Ovary (tissue), 10 donors: ENCODE data around the gene TXNL1. TPM values are rescaled to one million over a fixed set of nuclear protein-coding genes. Genes with fewer than 3 reads are reported as not detected.

Source experiments
- DNase-seq, 5 donors: peaks; one replicate each; pipeline ENCODE4 v3.0.0-alpha.2; 2019 to 2020
- H3K27ac ChIP-seq, 2 donors: fragments of 200-600 bp; one replicate each; pipeline versions ENCODE4 v1.5.1 to v1.8.0; 2019 to 2022
- H3K27me3 ChIP-seq: fragments of 200-600 bp; one replicate; pipeline ENCODE4 v1.8.0; 2022
- H3K36me3 ChIP-seq: fragments of 200-600 bp; sonication (generic); one replicate; pipeline ENCODE4 v1.5.1; 2019
- H3K4me1 ChIP-seq: one replicate; pipeline ENCODE4 v1.8.1; 2013; ENCODE audit warnings: mild to moderate bottlenecking, moderate library complexity; ENCODE audit not compliant: insufficient read depth
- H3K4me3 ChIP-seq: fragments of 200-600 bp; sonication (generic); one replicate; pipeline ENCODE4 v1.5.1; 2017
- H3K9me3 ChIP-seq, 2 donors: fragments of 200-600 bp in 1 of 2; sonication (generic) in 1 of 2; one replicate each; pipeline versions ENCODE4 v1.5.1 to v1.8.1; 2013 to 2019; ENCODE audit warnings: mild to moderate bottlenecking in 1 of 2, moderate library complexity in 1 of 2
- CTCF ChIP-seq, 3 donors: fragments of 450-650 bp in 2 of 3; fragments of 200-600 bp in 1 of 3; IDR thresholded peaks; one replicate each; pipeline versions ENCODE4 v1.5.1 to v1.8.0; 2016 to 2022; ENCODE audit warnings: antibody characterized with exemption in 3 of 3, mild to moderate bottlenecking in 1 of 3
- EP300 ChIP-seq: sonication (generic); formaldehyde crosslinking; IDR thresholded peaks from one replicate; pipeline ENCODE4 v1.6.1; 2017; ENCODE audit warnings: antibody characterized with exemption
- POLR2A ChIP-seq: fragments of 450-650 bp; IDR thresholded peaks from one replicate; pipeline ENCODE4 v1.6.1; 2017; ENCODE audit warnings: antibody characterized with exemption, mild to moderate bottlenecking, moderate library complexity
- WGBS, 3 donors: extraction: QIAGEN DNeasy Blood & Tissue Kit in 1 of 3; methylation state at CpG; one replicate each; pipeline versions ENCODE4 v1.1.5 to v1.1.7; 2013 to 2017; 5-methylcytosine and 5-hydroxymethylcytosine counted together
- intact Hi-C, 4 donors: fragments of 100-400 bp; cut with DNase I; formaldehyde crosslinking; loops; one replicate each; pipeline versions ENCODE4 v1.11.0 to v1.15.1; 2022 to 2023
- long read RNA-seq, 3 donors: library from polyadenylated mRNA in 2 of 3; unstranded in 2 of 3; transcript quantifications; one replicate each; pipeline ENCODE4 v2.0.0 and lab custom pipeline, GENCODE V29; 2021 to 2026
- polyA plus RNA-seq, 2 donors: library from polyadenylated mRNA; stranded (reverse); fragments of 200-250 nt in 1 of 2; fragments of 350-450 nt in 1 of 2; fragmentation: Illumina TruSeq in 1 of 2; extraction: RNeasy Lipid Tissue Mini Kit (QIAGEN cat#74804) in 1 of 2; gene quantifications; one replicate each; pipeline ENCODE4 v1.2.3, GENCODE V29; 2013 to 2014
- total RNA-seq, 7 donors: library from RNA; depleted of rRNA in 2 of 7; stranded (reverse); fragments of >200 nt in 2 of 7; fragmentation: NEBNext Ultra II Directional in 3 of 7; extraction: Animal tissue kit (Norgen Biotek cat#: 25700) in 3 of 7; gene quantifications; one replicate each; pipeline versions ENCODE4 v1.1.0 to v1.2.4, GENCODE V29; 2016 to 2023
- donor health status: DM: no; HTN: no; CAD: no; lungs with moderate emphysema.
- donor health status: DM: no; HTN: no; CAD: no.
- donor health status: Bipolar disorder and iron deficiency.
- donor health status: DM: yes; HTN: yes; CAD: no.
- donor health status: DM: no; HTN: no; CAD: no.
- donor health status: DM: yes; HTN: yes; CAD: no.

The TXNL1 gene
- 10 to 100 TPM; 34.6 to 77.9 (median 61.9) TPM for total RNA-seq
- 100 to 1,000 TPM in 1 of 2 donors, 10 to 100 TPM in 1; 55.3 to 109 TPM for polyA plus RNA-seq
- long read RNA-seq, donor 1, full-length matches to known transcripts: 241 of 275 reads
- long read RNA-seq, donor 1, partial matches to known transcripts: 12 of 275 reads
- long read RNA-seq, donor 1, other reads (novel, unspliced or antisense): 22 of 275 reads
- long read RNA-seq, donor 2, full-length matches to known transcripts: 67 of 91 reads
- long read RNA-seq, donor 2, partial matches to known transcripts: 19 of 91 reads
- long read RNA-seq, donor 2, other reads (novel, unspliced or antisense): 5 of 91 reads
- long read RNA-seq, donor 3, full-length matches to known transcripts: 60 of 73 reads
- long read RNA-seq, donor 3, partial matches to known transcripts: 1 of 73 reads
- long read RNA-seq, donor 3, other reads (novel, unspliced or antisense): 12 of 73 reads

- intact Hi-C loops: no loop called here
- peak; percentile 100 for DNase-seq
- Histone ChIP-seq H3K9me3 (no peaks in the 10 kb centered on the region), H3K36me3 (no peaks in the 10 kb centered on the region), H3K27me3 (no peaks in the 10 kb centered on the region), H3K4me1 (no peaks in the 10 kb centered on the region), H3K4me3 (peak within 1 kb of the TSS; percentile 70), H3K27ac (peak within 1 kb of the TSS; percentile 91 to 93)
- WGBS, 3 donors: 0 to 1% (median 0%) methylated on average over 63 to 64 of the region's 64 CpGs
- TF ChIP-seq POLR2A (peak; percentile 63), EP300 (peak; percentile 35), CTCF (IDR thresholded peaks at IDR 0.05) (no peak)
Observed at GRCh38 chr18:56638232-56639103, at the start of gene TXNL1. TXNL1 (minus strand) TSS chr18:56638592; CDS start chr18:56638440, 152 bp downstream.

- no peak for DNase-seq
- no peaks in the 10 kb centered on the region for H3K9me3 ChIP-seq
- no peaks in the 10 kb centered on the region for H3K27me3 ChIP-seq
- H3K27ac ChIP-seq: no peak overlapping the region
- H3K4me1 ChIP-seq: no peaks in the 10 kb centered on the region
- TF ChIP-seq EP300 (no peak), POLR2A (no peak), CTCF (IDR thresholded peaks at IDR 0.05) (no peak)
- 96 to 99% (median 99%) methylated on average over 3 of the region's 3 CpGs for WGBS, 3 donors
- no peaks in the 10 kb centered on the region for H3K36me3 ChIP-seq
- H3K4me3 ChIP-seq: no peak overlapping the region
- intact Hi-C loops: loop anchor here in 1 of 4 donors (10.0 kb wide), 1 partner anchor 1271 kb away; no protein-coding TSS in a partner anchor
Observed at GRCh38 chr18:56684277-56684676, 45.9 kb upstream of the TXNL1 start.

GRCh38 chr18:56678836-56679565, 40.6 kb upstream of the TXNL1 start:
- 88 to 94% (median 90%) methylated on average over 4 of the region's 4 CpGs for WGBS, 3 donors
- Histone ChIP-seq H3K27me3 (no peaks in the 10 kb centered on the region), H3K9me3 (no peaks in the 10 kb centered on the region), H3K4me1 (no peaks in the 10 kb centered on the region), H3K27ac (no peak overlapping the region), H3K4me3 (no peak overlapping the region), H3K36me3 (no peaks in the 10 kb centered on the region)
- TF ChIP-seq EP300: no peak
- TF ChIP-seq POLR2A: no peak
- no peak for TF ChIP-seq CTCF (IDR thresholded peaks at IDR 0.05)
- intact Hi-C loops: no loop called here
- DNase-seq: no peak

- Histone ChIP-seq H3K27me3 (no peaks in the 10 kb centered on the region), H3K27ac (no peak overlapping the region), H3K9me3 (no peaks in the 10 kb centered on the region), H3K36me3 (no peaks in the 10 kb centered on the region), H3K4me3 (no peak overlapping the region), H3K4me1 (no peaks in the 10 kb centered on the region)
- DNase-seq: no peak
- intact Hi-C loops: no loop called here
- TF ChIP-seq CTCF (IDR thresholded peaks at IDR 0.05): no peak
- TF ChIP-seq POLR2A: no peak
- TF ChIP-seq EP300: no peak
- WGBS, 3 donors: 75 to 86% (median 81%) methylated on average over 2 of the region's 2 CpGs
Observed at GRCh38 chr18:56676639-56677038, 38.2 kb upstream of the TXNL1 start.
